ENCODE measurements around the gene PTGES3.
A peak's percentile ranks its signal among the peaks of the same experiment; 100 is the strongest.
"Not testable (repeated sequence)": the region's sequence is repeated elsewhere in the genome, so short reads cannot be mapped to it uniquely, and the experiment has no call there.

PTGES3 gene

GRCh38 chr12:56709759-56710376, 21.8 kb upstream of the PTGES3 start:
- no peak for DNase-seq (ENCODE audit: low spot score)

DNA sequence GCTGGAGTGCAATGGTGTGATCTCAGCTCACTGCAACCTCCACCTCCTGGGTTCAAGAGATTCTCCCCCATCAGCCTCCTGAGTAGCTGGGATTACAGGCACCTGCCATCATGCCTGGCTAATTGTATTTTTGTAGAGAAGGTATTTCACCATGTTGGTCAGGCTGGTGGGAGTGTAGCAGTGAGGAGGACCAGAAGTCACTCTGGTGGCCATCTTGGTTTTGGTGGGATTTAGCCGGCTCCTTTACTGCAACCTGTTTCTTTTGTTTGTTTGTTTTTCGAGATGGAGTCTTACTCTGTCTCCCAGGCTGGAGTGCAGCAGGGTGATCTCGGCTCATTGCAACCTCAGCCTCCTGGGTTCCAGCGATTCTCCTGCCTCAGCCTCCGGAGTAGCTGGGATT, 16.4 kb upstream of the PTGES3 start:
- not testable (repeated sequence) for DNase-seq (ENCODE audit: low spot score)

GRCh38 chr12:56699020-56699661, 11.1 kb upstream of the PTGES3 start:
- no peak for DNase-seq (ENCODE audit: low spot score)

- DNase-seq (ENCODE audit: low spot score), result no peak
Observed at GRCh38 chr12:56695327-56696101, 7.4 kb upstream of the PTGES3 start.

GRCh38 chr12:56694161-56694560, 6.1 kb upstream of the PTGES3 start:
- no peak for DNase-seq (ENCODE audit: low spot score)

GRCh38 chr12:56688846-56689109, 694 bp upstream of the PTGES3 start:
- no peak for DNase-seq (ENCODE audit: low spot score)

- DNase-seq (ENCODE audit: low spot score), result peak; percentile 48
Observed at GRCh38 chr12:56687223-56688128, 608 bp downstream of the PTGES3 start.

DNA sequence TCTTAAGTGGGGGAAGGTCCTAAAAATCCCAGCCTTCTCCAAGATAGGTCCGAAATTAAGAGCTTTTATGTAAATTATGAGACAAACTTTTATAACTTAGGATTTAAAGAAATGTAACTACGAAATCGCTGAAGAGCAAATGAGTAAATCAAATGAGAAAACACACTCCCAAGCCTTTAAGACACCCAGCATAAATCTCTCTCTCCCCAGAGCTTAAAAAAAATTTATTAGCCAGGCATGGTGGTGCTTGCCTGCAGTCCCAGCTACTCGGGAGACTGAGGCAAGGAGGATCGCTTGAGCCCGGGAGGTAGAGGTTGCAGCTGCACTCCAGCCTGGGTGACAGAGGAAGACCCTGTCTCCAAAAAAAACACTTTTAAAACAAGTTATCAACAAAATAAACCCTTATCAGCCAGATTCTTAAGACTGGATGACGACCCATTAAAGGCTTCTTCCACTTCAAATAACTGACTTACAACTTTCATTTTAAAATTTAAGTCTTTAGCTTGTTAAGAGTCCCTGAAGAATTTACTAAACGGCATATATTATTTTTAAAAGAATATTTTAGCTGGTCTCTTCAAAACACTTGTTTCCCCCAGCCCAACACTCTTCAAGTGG, 3.2 kb downstream of the PTGES3 start:
- no peak for DNase-seq (ENCODE audit: low spot score)

DNA sequence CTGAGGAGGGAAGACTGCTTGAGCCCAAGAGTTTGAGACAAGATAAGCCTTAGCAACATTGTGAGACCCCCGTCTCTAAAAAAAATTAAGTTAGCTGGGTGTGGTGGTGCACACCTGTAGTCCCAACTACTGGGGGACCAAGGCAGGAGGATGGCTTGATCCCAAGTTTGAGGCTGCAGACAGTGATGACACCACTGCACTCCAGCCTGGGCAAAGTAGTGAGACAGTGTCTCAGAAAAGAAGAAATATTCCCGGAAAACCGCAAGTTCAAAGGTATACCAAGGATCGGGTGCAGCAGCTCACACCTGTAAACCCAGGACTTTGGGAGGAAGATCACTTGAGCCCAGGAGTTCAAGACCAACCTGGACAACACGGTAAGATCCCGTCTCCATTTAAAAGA, 5.8 kb downstream of the PTGES3 start:
- no peak for DNase-seq (ENCODE audit: low spot score)

- DNase-seq (ENCODE audit: low spot score), result no peak
Observed at GRCh38 chr12:56679883-56680575, 8.1 kb downstream of the PTGES3 start.

DNA sequence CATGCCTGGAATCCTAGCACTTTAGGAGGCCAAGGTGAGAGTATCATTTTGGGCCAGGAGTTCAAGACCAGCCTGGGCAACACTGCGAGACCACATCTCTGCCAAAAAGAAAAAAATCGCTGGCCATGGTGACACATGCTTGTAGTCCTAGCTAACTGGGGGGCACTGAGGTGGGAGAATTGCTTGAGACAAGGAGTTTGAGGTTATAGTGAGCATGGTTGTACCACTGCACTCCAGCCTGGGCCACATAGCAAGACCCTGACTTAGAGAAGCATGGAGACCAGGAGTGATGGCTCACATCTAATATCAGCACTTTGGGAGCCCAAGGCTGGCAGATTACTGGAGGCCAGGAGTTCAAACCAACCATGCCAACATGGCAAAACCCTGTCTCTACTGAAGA, 9.2 kb downstream of the PTGES3 start:
- no peak for DNase-seq (ENCODE audit: low spot score)

DNA sequence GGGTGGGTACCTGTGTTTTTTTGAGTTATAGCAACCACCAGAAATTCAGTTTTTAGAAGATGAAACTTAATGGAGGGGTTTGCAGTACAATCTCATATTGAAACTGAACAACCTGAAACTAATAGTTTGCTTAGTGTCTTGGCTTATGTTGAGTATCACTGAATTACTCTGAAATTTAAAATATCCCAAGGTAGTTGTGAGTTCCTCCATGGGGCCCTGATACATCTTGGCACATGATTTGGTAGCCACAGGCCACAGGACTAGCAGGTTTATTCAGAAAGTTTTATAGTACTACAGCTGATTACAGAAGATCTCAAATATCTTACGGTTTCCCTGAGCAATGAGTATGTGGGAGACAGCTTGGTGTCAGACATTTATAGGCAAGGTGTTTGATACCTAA, 10.4 kb downstream of the PTGES3 start:
- DNase-seq (ENCODE audit: low spot score), result no peak

GRCh38 chr12:56676851-56677580, 11.1 kb downstream of the PTGES3 start:
- DNase-seq (ENCODE audit: low spot score), result no peak

DNA sequence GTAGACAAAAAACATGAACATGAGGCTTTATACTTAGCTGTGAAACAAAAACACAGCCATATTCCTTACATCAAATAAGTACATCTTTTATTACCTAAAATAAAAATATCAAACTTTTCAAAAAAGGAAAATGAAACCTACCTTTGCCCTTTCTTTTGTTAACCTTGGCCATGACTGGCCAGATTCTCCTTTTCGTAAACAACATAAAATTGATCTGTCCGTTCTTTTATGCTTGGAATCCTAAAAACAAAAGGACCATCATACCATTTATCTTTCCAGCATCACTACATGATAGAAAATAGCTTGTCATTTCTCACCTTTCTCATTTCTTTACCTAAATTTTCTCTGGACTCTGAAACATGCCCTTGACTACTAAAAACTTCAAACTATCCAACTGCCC, 16.5 kb downstream of the PTGES3 start:
- no peak for DNase-seq (ENCODE audit: low spot score)

DNA sequence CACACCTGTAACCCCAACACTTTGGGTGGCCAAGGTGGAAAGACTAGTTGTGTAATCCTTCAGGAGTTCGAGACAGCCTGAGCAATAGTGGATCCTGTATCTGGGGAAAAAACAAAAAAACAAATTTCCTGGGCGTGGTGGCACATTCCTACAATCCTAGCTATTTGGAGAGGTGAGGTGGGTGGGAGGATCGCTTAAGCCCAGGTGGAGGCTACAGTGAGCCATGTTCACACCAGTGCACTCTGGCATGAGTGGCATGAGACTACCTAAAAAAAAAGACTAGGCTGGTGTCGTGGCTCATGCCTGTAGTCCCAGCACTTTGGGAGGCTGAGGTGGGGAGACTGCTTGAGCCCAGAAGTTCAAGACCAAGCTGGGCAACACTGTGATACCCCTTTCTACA, 17.2 kb downstream of the PTGES3 start:
- no peak for DNase-seq (ENCODE audit: low spot score)

DNA sequence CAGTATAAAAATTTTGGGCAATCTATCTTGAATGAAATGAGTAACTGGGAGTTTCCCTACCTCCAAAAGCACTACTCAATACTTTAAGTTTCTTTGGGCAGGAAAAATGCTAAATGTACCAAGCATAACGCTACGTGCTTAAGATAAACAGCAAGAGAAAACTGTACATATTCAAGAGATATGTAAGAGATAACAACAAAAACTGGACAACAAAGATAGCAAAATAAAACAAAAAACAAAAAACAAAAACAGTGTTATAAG, 20.0 kb downstream of the PTGES3 start:
- no peak for DNase-seq (ENCODE audit: low spot score)

GRCh38 chr12:56661979-56662638, 26.0 kb downstream of the PTGES3 start:
- no peak for DNase-seq (ENCODE audit: low spot score)

DNA sequence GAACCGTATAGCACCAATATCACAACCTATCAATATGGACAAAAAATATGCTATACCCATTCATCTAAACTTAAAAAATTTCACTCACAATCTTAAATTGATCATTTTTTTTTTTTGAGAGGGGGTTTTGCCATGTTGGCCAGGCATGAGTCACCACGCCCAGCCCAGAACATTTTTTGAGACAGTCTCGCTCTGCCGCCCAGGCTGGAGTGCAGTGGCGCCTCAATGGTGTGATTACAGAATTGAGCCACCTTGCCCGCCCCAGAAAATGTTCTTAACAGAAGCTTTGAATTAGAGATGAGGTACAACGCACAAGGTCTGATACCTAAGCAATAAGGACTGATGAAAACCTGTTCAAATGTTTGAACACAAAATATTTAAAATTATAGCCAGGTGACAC, 26.5 kb downstream of the PTGES3 start:
- DNase-seq (ENCODE audit: low spot score), result no peak

DNA sequence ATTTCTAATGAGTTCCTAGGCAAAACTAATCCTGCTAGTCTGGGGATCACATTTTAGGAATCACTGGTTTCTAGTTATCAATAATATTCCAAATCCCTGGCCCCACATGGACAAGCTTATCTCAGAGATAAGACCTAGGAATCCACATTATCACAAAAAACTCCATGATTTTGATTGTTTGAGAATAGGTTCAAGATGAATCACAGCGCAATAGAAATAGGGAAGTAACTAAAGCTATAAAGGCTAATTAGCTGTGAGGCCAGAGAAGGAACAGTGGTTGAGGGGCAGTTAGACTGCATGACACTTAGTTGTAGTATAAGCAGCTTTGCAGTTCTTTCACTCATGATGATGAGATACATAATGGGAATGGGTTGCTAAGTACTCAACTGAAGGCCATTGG, 29.2 kb downstream of the PTGES3 start:
- no peak for DNase-seq (ENCODE audit: low spot score)
